GM21723 (cell line): ENCODE data around the gene AP3B1.

Source experiments
- ATAC-seq: cut with Tn5 transposase; IDR thresholded peaks from one replicate; pipeline ENCODE4 v1.9.1; 2021; ENCODE audit warnings: mild to moderate bottlenecking, moderate library complexity; ENCODE audit not compliant: unreplicated experiment

The AP3B1 gene

GRCh38 chr5:78162253-78162862, 132.1 kb downstream of the AP3B1 start:
- ATAC-seq = no peak

- ATAC-seq = no peak
Measured at GRCh38 chr5:78157001-78157400, 137.5 kb downstream of the AP3B1 start.

- ATAC-seq = no peak
Measured at GRCh38 chr5:78151594-78152271, 142.8 kb downstream of the AP3B1 start.

- no peak for ATAC-seq
Measured at GRCh38 chr5:78137290-78137689, 157.2 kb downstream of the AP3B1 start.

- no peak for ATAC-seq
Measured at GRCh38 chr5:78133423-78133822, 161.1 kb downstream of the AP3B1 start.

- no peak for ATAC-seq
Measured at GRCh38 chr5:78132507-78132906, 162.0 kb downstream of the AP3B1 start.

GRCh38 chr5:78129597-78129996, 164.9 kb downstream of the AP3B1 start:
- ATAC-seq = no peak

GRCh38 chr5:78127875-78128274, 166.6 kb downstream of the AP3B1 start:
- no peak for ATAC-seq

GRCh38 chr5:78126536-78126935, 168.0 kb downstream of the AP3B1 start:
- ATAC-seq = no peak

GRCh38 chr5:78116167-78116566, 178.3 kb downstream of the AP3B1 start:
- ATAC-seq = no peak

- no peak for ATAC-seq
Measured at GRCh38 chr5:78113689-78114264, 180.7 kb downstream of the AP3B1 start.

GRCh38 chr5:78112931-78113330, 181.6 kb downstream of the AP3B1 start:
- ATAC-seq = no peak

- peak; percentile 63 for ATAC-seq
Measured at GRCh38 chr5:78109891-78110324, 184.6 kb downstream of the AP3B1 start.

- no peak for ATAC-seq
Measured at GRCh38 chr5:78108564-78108963, 185.9 kb downstream of the AP3B1 start.

- no peak for ATAC-seq
Measured at GRCh38 chr5:78103232-78103918, 191.1 kb downstream of the AP3B1 start.

- no peak for ATAC-seq
Measured at GRCh38 chr5:78102500-78102899, 192.0 kb downstream of the AP3B1 start.

GRCh38 chr5:78095125-78095524, 199.4 kb downstream of the AP3B1 start:
- ATAC-seq = no peak

- no peak for ATAC-seq
Measured at GRCh38 chr5:78090002-78090401, 204.5 kb downstream of the AP3B1 start.

- ATAC-seq = no peak
Measured at GRCh38 chr5:78078858-78079257, 215.6 kb downstream of the AP3B1 start.

GRCh38 chr5:78077369-78078068, 217.0 kb downstream of the AP3B1 start:
- no peak for ATAC-seq

- no peak for ATAC-seq
Measured at GRCh38 chr5:78076351-78076750, 218.1 kb downstream of the AP3B1 start.
